ENCODE measurements around the gene BCO2.

BCO2 gene

DNA sequence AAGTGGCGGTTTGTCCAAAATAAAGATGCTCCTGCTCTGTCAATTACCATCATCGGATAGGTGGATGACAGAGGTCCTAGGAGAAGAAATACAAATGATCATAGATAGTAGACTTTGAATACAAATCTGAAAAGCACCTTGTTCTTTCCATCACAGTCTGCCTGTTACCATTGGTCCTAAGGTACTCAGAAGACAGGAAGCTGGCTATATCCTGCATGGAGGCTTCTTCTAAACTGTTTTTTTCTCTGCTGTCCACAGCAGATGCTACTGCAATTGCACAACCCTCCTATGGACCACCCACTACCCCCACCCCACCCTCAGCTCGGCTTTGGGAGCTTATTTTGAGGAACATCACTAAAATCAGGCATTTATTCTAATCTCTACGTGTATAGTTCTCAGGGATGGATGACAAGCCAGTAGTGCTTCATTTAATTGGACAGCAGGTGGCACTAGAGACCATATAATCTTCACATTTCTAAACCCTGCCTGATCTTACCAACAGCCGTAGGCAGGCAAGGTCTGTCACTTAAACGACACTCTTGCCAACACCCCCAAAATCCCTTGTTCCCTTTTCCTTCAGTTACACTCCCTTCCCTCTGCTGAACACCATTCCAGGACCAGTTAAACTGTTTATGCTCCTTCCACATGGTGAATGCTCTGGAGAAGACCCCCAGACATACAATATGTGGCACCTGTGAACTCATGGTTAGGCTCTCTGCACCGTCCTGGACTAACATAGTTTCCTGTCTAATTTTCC is 44.3 kb downstream of the BCO2 start:
- peak; percentile 83 for DNase-seq

DNA sequence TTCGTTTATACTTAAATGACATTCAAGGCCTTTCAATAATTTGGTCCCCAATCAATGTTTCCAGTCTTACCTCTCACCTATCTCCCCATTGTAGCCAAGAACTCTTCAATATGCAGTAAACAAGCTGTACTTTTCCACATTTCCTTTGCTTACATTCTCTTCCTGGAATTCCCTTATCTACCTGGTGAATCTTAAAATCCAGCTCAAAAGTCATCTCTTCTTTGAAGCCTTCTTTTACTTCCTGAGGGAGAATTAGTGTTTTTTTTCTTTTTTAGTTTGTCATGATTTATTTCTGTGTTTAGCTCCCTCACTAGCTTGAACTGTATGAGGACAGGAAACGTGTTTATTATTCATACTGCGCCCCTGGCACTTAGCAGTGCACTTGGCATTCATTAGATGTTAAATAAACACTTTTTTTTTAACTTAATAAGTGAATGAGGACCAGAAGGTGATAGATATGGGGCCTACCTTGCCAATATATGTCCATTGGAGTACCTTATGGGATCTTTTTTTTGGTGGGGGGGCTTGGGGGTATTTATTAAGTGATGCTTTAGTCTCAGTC is 46.0 kb downstream of the BCO2 start:
- no peak for DNase-seq

DNA sequence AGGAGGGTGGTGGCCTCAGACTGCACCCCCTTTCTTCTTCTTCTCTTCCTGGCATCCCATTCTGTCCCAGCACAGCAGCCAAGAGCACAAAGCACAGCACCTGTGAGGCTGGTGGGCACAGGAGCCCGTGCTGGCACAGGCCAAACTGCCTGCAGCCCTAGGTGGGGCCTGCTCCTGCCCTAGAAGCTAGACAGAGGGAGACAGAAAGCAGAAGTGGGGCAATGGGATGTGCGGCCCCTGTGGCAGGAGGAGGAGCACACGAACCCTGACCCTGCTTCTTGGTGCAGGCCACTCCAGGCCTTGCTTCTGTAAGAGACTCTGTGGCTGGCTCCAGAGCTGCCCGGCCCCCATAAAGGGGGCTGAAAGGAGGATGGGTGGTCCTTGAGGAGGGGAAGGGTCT is 47.0 kb downstream of the BCO2 start:
- DNase-seq = no peak

DNA sequence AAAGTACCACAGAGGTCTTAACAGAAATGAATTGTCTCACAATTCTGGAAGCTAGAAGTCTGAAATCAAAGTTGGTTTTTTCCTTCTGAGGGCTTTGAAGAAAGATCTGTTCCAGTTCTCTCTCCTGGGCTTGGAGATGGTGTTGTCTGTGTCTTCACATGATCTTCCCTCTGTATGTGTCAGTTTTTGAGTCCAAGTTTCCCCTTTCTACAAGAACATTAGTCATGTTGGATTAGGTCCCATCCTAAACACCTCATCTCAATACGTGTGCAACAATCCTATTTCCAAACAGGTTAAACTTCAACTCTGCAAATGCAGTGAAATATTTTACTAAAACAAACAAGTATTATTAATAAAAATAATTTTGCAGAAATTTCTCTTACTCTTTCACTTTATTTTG is 47.8 kb downstream of the BCO2 start:
- no peak for DNase-seq

DNA sequence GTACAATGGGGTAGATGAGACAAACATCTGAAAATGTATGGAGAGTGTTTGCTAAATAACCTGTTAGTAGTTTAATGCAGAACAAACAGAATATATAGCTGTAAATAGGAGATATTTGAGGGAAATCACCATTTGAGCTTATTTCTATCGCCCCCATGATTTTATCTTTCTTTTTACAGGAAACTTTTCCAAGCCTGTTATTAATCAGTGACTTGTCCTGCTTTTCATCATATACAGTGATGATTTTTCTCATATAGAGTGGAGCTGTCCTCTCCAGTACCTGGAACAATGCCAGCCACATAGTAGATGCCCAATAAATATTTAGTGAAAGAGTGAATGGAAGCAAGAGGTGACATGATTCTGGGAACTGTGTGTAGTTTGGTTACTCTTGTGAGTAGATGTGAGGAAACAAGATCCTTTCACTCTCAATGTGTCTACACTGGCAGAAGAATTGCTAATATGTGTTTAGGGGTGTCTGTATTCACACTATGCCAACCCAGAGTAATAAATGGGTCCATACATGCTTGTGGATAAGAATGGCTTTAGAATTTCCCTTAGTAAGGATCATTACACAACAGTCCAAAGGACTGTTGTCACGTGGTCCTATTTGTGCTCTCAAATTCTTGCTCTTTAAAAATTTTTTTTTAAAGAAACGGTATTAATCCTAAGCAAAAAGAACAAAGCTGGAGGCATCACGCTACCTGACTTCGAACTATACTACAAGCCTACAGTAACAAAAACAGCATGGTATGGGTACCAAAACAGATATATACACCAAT is 48.6 kb downstream of the BCO2 start:
- DNase-seq = no peak

DNA sequence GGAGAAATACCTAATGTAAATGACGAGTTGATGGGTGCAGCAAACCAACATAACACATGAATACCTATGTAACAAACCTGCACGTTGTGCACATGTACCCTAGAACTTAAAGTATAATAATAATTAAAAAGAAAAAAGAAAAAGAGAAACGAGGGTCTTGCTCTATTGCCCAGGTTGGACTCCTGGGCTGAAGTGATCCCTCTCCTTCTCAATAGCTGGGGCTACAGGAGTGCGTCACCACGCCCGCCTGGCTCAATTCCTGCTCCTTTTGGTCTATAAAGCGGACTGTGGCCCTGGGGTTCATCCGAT is 50.4 kb downstream of the BCO2 start:
- DNase-seq = no peak

DNA sequence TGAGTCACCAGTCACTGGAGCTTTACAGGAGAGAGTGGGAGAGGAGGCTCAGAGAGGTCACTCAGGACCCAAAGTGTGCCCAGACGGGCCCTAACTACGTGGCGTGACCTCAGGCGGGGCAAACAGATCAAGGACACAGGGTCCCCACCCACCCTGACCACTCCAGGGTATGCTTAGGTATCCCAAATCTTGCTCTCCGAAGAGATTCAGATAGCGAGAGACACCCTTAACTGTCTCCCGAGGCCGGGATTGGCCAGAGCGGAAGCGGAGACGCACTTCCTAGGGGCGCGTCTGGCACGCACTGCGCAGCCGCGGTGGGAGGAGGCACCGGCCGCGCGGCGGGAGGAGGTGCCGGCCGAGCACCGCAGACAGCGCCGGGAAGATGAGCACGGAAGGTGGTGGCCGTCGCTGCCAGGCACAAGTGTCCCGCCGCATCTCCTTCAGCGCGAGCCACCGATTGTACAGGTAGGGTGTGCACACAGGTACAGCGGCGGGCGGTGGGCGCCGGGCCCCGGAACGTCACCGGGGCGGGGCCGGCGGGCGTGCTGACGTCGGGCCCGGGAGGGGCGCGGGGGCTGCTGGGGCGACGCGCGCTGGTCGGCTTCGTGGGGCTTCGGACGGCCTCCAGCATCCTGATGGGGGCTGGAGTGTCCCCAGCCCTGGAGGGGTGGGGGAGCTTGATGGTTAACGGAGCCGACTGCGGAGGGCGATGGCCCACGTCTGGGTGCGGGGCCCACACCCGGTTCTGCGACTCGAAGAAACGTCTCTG is 50.9 kb downstream of the BCO2 start, which contains the start of gene PTS:
Gene PTS, plus strand, starts transcription at position 367 of the 769 bp plus-strand sequence. Its CDS starts 16 bp downstream, at position 383.
- DNase-seq = peak; percentile 79

DNA sequence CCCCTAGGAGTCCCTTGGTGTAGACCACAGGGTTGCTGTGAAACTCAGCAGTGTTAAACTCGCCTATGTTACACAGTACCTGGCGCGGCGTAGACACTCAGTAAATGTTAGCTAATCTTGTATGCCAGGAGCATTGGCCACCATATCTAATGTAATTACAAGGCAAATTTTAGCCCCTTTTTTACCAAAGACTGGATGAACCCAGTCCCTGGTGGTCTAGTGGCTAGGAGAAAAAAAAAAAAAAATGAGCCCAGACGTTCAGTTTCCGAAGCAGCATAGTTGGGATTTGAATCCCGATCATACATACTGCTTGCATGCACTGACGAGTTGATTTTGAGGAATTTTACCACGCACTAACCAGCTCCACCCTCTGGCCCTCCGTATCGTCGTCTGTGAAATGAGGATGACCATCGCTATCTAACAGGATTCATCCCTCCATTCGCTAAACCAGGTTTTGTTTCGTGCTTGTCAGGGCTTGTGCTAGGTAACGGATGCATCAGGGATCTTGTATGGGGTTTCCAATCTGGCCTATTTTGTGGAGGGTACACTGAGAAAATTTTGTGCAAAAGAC is 51.6 kb downstream of the BCO2 start:
- DNase-seq = peak; percentile 5

DNA sequence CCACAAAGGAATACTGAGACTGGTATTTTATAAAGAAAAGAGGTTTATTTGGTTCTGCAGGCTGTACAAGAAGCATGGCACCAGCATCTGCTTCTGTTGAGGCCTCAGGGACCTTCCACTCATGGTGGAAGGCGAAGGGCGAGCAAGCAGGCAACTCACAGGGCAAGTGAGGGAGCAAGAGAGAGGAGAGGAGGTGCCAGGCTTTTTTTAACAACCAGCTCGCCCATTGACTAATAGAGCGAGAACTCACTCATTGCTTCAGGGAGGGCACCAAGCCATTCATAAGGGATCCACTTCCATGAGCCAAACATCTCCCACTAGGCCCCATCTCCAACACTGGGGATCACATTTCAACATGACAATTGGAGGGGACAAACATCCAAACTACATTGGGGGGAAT is 52.2 kb downstream of the BCO2 start:
- DNase-seq = no peak

DNA sequence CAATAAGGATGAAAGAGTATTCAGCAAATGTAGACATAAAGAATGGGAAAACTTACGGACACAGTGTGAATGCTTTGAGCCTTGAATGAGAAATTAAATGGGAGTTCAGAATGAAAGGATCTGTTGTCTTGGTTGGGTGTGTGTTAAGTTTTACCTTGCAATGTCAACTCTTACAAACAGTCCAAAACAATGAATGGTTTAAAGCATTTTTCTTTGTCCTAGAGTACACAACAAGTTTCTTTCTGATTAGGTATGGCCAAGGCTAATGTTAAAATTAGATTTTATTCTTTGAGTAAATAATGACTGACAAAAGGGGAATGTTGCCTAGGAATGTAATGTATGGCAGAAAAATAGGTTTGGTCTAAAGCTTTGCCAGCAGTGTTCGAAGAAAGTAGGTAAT is 53.4 kb downstream of the BCO2 start:
- DNase-seq = no peak

DNA sequence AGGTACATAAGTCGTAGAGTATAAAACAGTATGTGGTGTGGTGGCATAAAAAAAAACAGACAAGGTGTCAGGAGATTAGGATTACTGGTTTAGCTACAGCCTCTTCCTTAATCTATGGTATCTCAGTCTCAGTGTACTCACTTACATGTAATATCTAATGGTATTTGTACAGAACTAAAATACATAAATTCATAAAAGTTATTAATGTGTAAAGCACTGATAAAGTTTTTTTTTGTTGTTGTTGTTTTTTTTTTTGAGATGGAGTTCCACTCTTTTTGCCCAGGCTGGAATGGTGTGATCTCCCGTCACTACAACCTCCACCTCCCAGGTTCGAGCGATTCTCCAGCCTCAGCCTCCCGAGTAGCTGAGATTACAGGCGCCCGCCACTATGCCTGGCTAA is 53.8 kb downstream of the BCO2 start:
- DNase-seq = no peak

DNA sequence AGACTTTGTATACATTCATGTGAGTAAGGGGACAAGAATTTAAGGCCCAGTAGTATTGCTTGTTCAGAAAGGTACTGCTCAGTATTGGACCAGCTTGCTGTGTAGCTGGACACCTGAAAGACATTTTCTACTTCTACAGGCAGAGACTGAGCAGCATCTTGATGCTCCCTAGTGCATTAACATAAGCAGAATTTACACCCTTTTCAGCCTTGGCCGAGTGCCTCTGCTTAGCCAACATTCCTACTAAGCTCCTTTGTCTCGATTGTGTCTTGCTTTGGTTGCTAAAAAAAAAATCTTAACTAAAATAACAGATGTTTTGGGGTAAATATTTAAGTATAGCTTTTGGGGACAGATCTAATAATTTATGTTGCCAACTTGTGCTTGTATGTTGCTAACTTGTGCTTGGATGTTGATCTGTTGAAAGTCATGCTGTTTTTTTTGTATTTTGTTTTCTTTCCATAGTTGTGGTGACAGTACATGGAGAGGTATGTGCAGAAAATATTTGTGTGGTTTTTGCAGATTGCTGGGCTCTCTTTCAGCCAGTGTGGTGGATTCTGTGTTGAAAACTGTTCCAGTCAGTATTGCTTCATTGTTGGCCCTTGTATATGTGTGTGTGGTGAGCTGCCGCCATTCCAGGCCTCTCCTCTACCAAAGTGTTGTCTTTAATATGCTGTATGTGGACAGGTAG is 54.6 kb downstream of the BCO2 start:
- no peak for DNase-seq

DNA sequence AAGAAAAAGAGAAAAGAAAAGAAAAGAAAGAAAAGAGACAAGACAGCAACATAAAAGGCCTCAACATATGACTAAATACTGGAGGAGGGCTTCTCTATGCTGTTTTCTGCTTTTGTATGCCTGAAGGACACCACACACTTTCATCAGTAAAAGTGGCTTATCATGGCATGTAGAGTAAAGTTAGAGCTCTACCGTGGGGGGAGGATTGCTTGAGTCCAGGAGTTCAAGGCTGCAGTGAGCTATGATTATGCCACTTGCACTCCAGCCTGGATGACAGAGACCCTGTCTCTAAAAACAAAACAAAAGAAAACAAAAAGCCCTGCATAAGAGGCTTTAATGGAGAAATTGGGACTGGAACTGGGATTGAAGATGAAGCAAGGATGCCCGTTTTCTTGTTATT is 56.6 kb downstream of the BCO2 start:
- no peak for DNase-seq

DNA sequence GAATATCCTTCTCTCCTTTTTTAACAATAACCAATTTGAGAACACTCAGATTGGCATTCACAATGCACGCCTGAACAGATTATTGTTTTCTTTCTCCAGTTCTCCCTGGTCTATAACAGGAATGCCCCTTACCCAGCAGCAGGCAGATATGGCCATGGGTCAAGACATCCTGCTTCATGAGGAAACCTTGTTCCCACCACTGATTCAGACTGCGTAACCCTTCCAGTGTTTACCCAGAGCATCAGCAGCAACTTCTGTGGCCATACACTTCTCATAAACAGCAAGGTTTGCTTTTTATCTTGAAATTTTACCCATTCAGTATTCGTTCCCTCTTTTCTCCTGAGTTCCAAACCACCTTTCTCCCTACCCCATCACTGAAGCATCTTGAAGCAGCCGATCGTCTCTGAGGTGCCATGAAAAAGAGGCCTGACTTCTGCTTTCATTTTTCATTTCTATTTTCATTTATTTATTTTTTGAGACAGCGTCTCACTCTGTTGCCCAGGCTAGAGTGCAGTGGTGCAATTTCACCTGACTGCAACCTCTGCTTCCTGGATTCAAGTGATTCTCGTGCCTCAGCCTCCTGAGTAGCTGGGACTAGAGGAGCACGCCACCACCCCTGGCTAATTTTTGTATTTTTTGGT is 60.6 kb downstream of the BCO2 start:
- DNase-seq = no peak

DNA sequence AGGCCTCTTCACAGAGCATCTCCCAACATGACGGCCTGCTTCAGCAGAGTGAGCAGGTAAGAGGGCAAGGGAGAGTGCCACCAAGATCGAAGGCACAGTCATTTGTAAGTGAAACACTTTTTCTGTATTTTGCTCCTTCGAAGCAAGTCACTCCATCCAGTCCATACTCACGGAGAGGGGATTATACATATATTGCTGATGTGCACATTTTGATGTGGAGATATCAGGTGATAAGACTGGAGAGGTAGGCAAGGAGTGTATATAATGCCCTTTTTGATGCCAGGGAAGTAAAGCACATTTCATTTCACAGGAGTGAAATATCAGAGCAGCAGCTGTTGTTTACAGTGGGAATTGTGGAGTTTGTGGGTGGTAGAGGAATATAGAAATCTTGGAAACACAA is 62.1 kb downstream of the BCO2 start:
- no peak for DNase-seq

DNA sequence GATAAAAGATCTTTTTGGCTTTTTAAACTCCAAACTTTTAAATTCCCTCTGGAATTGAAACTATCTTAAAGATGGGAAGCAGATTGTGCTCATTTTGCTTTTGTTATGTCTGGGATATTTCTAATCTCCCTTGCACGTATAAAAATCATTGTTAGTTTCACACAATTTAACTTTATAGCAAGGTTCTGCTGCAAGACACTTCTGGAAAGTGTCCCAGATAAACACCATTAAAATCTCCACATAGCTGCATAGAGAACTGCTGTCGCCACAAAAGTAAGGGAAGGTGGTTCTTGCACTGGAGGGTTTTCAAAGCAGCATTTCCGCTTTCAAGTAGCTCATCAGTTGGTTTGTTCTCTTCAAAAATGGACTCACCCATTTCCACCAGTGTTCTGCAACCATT is 62.7 kb downstream of the BCO2 start:
- DNase-seq = no peak

DNA sequence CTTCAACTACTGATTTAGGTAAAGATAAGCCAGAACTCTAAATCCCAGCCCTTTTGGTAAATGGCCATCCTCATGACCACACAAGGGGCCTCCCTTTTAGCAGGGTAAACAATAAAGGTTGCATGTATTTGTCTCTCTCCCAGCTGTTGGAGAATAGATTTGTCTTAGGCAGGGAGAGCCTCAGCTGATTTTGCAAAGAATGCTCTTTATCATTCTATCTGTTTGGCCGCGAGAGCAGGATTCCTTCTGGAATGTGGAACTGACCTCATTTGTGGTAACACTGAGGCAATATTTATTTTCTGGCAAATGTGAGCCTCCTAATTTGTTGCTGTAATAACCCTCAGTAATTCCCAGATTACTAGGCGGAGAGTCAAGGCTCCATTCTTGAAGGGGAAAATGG is 66.2 kb downstream of the BCO2 start:
- DNase-seq = no peak

DNA sequence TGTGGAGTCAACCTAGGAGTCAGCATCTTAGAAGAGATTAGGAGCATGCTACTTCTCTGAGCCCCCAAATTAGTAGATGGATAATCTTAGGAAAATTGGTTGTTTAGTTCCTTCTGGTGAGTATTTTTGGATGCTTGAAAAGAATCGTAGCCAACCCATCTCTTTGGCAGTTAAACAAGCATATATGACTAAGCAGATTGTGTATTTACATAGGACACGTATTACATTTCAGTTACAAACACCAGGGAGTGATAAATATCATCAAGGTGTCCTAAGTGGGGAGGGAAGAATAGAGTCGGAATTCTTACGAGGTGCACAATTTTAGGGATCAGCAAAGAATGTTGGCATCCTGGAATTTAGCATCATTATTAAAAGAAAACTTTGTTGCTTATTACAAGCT is 71.9 kb downstream of the BCO2 start:
- DNase-seq = no peak

DNA sequence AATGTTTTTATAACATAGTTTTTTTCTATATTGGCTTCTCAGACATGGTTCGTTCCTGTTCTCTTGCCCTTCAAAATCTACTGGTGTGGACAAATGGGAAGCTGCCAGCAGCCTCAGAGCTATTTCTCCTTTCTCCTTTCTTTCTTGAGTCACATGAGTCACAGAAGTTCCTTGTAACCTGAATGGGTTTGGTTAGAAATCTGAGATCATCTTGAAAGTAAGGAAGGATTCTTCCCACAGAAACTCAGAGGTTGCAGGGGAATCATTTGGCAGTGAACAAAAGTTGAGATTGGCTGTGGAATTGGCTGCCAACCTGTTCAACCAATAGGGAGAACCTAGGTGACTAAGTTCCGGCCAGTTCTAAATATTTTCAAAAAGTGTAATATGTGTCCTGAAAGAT is 72.9 kb downstream of the BCO2 start:
- no peak for DNase-seq

DNA sequence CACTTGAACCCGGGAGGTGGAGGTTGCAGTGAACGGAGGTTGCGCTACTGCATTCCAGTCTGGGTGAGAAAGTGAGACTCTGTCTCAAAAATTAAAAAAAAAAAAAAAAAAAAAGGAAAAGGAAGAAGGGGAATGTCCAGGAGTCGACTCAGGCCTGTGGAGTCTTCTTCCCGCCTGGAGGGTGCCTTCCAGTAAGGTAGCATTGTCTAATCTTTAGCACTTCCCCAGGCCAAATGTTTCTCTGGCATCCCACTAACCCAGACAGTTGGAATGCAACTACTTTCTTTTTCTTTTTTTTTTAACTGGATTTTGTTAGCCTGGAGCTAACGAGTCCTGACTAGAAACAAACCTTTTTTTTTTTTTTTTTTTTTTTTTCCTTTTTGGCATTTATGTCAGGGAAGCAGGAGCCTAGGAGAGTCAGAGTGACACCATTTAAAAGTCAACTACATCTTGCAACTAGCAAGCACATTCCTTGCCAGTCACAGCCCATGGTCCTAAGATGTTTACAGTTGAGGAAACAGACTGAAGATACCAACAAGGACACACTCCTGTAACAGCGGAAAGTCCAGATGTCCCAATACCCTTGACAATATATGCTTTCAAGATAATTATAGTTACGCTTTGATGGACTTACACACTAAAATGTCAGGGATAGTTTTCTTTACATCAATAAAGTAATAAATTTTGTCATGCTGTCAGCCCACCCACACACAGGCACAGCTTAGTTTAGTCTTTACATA is 74.7 kb downstream of the BCO2 start:
- no peak for DNase-seq

DNA sequence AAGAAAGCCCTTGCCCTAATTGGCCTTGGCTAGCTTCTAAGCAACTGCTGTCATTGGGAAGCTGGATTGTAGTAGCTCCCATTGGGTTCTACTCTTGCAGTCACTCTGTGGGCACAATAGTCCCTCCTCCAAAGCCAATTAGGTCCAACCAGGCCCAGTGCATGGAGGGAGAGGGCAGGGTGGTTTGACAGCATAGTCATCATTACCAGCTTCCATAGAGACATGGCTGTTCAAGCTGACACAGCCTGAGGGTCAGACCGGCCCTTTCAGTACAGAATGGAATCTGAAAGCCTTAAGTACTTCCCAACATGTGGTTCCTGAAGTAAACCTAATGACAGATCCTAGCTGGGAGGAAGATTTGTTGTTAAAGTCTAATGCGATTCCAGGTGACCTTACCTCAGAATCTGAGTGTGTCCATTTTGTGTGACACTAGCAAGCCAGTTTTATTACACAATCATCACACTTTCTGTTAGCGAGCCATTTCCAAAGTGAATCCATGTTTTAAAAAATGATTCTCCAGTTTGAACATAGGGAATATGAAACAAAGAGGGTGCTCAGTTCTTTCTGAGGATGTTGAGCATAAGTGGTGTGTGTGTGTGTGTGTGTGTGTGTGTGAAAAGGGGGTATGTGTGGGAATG is 78.4 kb downstream of the BCO2 start:
- no peak for DNase-seq
